AG04450 (cell line): ENCODE results near the gene LDB2. TPM values are rescaled to one million over a fixed set of nuclear protein-coding genes. Genes with fewer than 3 reads are reported as not detected.
A peak's percentile ranks its signal among the peaks of the same experiment; 100 is the strongest.

Experiments
- CTCF ChIA-PET: fragments of 300-600, 350-600 bp; formaldehyde crosslinking; extraction: SDS; loops from one replicate; lab custom pipeline; 2022; ENCODE audit warnings: antibody characterized with exemption, inconsistent platforms; lab: Charles Lee
- POLR2A ChIA-PET: fragments of 350-600 bp; formaldehyde crosslinking; extraction: SDS; loops from one replicate; lab custom pipeline; 2021; ENCODE audit warnings: antibody characterized with exemption, inconsistent platforms; lab: Yijun Ruan, JAX
- DNase-seq: peaks from one replicate; pipeline ENCODE4 v3.0.0-alpha.2; 2011; ENCODE audit warnings: low read depth, low spot score
- H3K27ac ChIP-seq: one replicate; pipeline ENCODE4 v1.5.1; 2012; ENCODE audit warnings: low read depth, low read length, control low read depth
- H3K27me3 ChIP-seq: one replicate; pipeline ENCODE4 v1.6.0; 2012; ENCODE audit warnings: low read length; ENCODE audit not compliant: control insufficient read depth, insufficient read depth
- H3K4me3 ChIP-seq: 2 replicates; pipeline ENCODE4 v1.5.1; 2011; ENCODE audit warnings: mild to moderate bottlenecking, low read depth, low read length, control low read depth
- H3K9me3 ChIP-seq: 2 replicates; pipeline ENCODE4 v1.5.1; 2012; ENCODE audit warnings: low read length; ENCODE audit not compliant: control insufficient read depth, insufficient read depth
- CTCF ChIP-seq: IDR thresholded peaks from 2 replicates; pipeline ENCODE4 v1.5.1; 2011; ENCODE audit warnings: low read depth, low read length, control low read depth, inconsistent platforms
- polyA plus RNA-seq: library from polyadenylated mRNA; depleted of rRNA; stranded (reverse); fragments of >200 nt; gene quantifications from 2 replicates; pipeline ENCODE4 v1.2.3, GENCODE V29; 2011

Gene LDB2
- polyA plus RNA-seq, 1 experiment, result 180 TPM

DNA sequence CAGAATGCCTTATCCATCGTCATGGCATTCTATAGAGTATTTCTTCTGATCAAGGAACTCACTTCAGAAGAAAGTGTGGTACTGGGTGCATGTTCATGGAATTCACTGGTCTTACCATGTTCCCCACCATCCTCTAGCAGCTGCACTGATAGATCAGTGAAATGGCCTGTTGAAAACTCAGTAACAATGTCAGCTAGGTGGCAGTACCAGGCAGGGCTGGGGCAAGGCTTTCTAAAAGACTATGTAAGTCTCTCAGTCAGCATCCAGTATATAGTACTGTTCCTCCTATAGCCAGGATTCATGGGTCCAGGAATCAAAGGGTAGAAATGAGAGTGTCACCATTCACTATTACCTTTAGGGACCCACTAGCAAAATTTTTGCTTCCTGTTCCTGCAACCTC lies 15.8 kb upstream of the LDB2 start:
- H3K9me3 ChIP-seq, result peaks cover 18% of the 10 kb centered on the region
- no peak for DNase-seq
- H3K27me3 ChIP-seq, result no peaks in the 10 kb centered on the region
- no peak overlapping the region for H3K27ac ChIP-seq
- ChIA-PET CTCF (interaction anchor here (1.6 kb wide), 1 partner anchor 410 kb away, joined by 6 read pairs; no protein-coding TSS in a partner anchor), POLR2A (no interaction called here)
- TF ChIP-seq CTCF, result peak; percentile 42
- H3K4me3 ChIP-seq, result no peak overlapping the region

GRCh38 chr4:16912896-16913295 lies 14.5 kb upstream of the LDB2 start:
- Histone ChIP-seq H3K4me3 (no peak overlapping the region), H3K27me3 (no peaks in the 10 kb centered on the region), H3K9me3 (peaks cover 18% of the 10 kb centered on the region), H3K27ac (no peak overlapping the region)
- TF ChIP-seq CTCF, result no peak
- DNase-seq, result no peak
- ChIA-PET CTCF (interaction anchor here (1.6 kb wide), 1 partner anchor 411 kb away, joined by 6 read pairs; no protein-coding TSS in a partner anchor), POLR2A (no interaction called here)

- Histone ChIP-seq H3K27ac (no peak overlapping the region), H3K4me3 (no peak overlapping the region), H3K27me3 (no peaks in the 10 kb centered on the region), H3K9me3 (peaks cover 16% of the 10 kb centered on the region)
- no peak for DNase-seq
- no peak for TF ChIP-seq CTCF
- ChIA-PET CTCF (interaction anchor here (1.4 kb wide), 1 partner anchor 415 kb away, joined by 4 read pairs; no protein-coding TSS in a partner anchor), POLR2A (no interaction called here)
Observed at GRCh38 chr4:16909281-16909680, 10.8 kb upstream of the LDB2 start.

DNA sequence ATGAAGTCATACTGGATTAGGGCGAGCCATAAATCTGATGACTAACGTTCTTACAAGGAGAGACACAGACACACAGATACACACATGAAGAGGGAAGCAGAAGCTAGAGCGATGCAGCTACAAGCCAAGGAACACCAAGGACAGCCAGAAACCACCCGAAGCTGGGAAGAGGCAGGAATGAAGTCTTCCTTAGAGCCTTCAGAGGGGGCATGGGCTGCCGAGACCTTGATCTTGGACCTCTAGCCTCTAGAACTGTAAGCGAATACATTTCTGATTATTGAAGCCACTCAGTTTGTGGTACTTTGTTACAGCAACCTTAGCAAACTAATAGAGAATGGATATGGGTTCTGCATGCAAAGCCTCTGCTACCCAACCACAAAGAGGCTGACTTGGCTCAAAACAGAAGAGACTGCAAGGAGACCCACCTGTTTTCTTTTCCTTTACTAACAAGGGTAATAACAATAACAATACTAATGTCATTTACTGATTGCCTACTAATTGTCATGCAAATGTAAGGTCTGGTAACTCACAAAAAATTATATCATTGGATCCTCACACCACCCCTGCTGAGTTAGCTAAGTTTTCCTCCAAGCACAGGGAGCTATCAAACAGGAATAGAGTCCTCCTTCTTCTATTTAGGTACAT lies 10.1 kb upstream of the LDB2 start:
- no peak overlapping the region for H3K27ac ChIP-seq
- ChIA-PET CTCF (interaction anchor here (1.4 kb wide), 1 partner anchor 415 kb away, joined by 4 read pairs; no protein-coding TSS in a partner anchor), POLR2A (no interaction called here)
- no peaks in the 10 kb centered on the region for H3K27me3 ChIP-seq
- no peak overlapping the region for H3K4me3 ChIP-seq
- no peak for DNase-seq
- TF ChIP-seq CTCF, result no peak
- H3K9me3 ChIP-seq, result peaks cover 16% of the 10 kb centered on the region

- DNase-seq, result no peak
- ChIA-PET POLR2A (no interaction called here), CTCF (interaction anchor here (1.0 kb wide), 1 partner anchor 424 kb away, joined by 5 read pairs; no protein-coding TSS in a partner anchor)
- H3K27me3 ChIP-seq, result no peaks in the 10 kb centered on the region
- H3K9me3 ChIP-seq, result no peaks in the 10 kb centered on the region
- H3K27ac ChIP-seq, result no peak overlapping the region
- TF ChIP-seq CTCF, result no peak
- no peak overlapping the region for H3K4me3 ChIP-seq
Observed at GRCh38 chr4:16900325-16900724, 1.9 kb upstream of the LDB2 start.
